SU-DHL-6 (cell line): Measurements from ENCODE around the gene SPATA32.
A peak's percentile ranks its signal among the peaks of the same experiment; 100 is the strongest.

Experiments used
- EZH2phosphoT487 ChIP-seq: fragments of 200-600 bp; sonication (generic), shearing (Covaris generic); conservative IDR thresholded peaks from 2 replicates; pipeline ENCODE4 v1.6.1; 2018; ENCODE audit warnings: mild to moderate bottlenecking, antibody characterized with exemption, low read length, moderate library complexity, mixed read lengths
- TF ChIP-seq, protein P1 (sequence below): fragments of 200-600 bp; sonication (generic); IDR thresholded peaks from one replicate; pipeline ENCODE4 v1.5.1; 2017; ENCODE audit warnings: antibody characterized with exemption, mild to moderate bottlenecking, low read length, moderate library complexity; ENCODE audit not compliant: insufficient read depth, poor library complexity, severe bottlenecking

- TF ChIP-seq, protein P1, sequence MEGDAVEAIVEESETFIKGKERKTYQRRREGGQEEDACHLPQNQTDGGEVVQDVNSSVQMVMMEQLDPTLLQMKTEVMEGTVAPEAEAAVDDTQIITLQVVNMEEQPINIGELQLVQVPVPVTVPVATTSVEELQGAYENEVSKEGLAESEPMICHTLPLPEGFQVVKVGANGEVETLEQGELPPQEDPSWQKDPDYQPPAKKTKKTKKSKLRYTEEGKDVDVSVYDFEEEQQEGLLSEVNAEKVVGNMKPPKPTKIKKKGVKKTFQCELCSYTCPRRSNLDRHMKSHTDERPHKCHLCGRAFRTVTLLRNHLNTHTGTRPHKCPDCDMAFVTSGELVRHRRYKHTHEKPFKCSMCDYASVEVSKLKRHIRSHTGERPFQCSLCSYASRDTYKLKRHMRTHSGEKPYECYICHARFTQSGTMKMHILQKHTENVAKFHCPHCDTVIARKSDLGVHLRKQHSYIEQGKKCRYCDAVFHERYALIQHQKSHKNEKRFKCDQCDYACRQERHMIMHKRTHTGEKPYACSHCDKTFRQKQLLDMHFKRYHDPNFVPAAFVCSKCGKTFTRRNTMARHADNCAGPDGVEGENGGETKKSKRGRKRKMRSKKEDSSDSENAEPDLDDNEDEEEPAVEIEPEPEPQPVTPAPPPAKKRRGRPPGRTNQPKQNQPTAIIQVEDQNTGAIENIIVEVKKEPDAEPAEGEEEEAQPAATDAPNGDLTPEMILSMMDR: peak; percentile 52
- no peak for TF ChIP-seq EZH2phosphoT487
These were observed 14.9 kb downstream of the SPATA32 start for GRCh38 chr17:45246861-45247428.
